CD4-positive, alpha-beta T cell treated with Interferon gamma for 1 hour (primary cell): ENCODE results near the gene TTC28.
"Not testable (repeated sequence)": the region's sequence is repeated elsewhere in the genome, so short reads cannot be mapped to it uniquely, and the experiment has no call there.

Experiments
- DNase-seq: peaks from one replicate; pipeline ENCODE4 v3.0.0-alpha.2; 2020

Gene TTC28

DNA sequence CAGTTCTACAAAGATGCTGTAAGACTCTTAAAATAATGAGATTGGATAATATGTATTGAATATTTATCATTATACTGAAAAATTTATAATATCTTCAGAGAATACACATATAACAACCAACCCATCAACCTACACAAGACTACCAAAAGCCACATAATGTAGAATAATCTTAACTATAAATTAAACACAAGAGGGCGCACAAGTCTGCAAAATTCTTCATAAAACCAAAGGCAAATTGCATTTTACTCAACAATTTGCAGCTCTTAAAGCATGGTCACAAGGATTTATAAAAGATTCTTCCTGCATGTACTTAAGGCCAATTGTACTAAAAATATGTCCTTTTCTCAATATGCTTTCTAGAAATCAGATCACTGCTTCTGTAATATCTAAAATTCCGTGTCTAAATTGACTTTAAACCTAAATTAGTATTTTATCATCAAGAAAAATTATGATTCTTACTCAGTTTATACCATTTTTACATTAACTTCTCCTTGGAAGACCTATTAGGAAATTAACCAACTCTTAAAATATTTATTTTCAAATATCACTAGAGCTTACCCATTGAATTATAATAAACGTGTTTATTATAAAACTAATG lies 79.0 kb downstream of the TTC28 start:
- no peak for DNase-seq

- DNase-seq = no peak
Observed at GRCh38 chr22:28599693-28600092, 79.9 kb downstream of the TTC28 start.

- no peak for DNase-seq
Observed at GRCh38 chr22:28597665-28598064, 82.0 kb downstream of the TTC28 start.

GRCh38 chr22:28594797-28595462 lies 84.7 kb downstream of the TTC28 start:
- DNase-seq = no peak

GRCh38 chr22:28594076-28594796 lies 85.4 kb downstream of the TTC28 start:
- DNase-seq = no peak

GRCh38 chr22:28593299-28593698 lies 86.3 kb downstream of the TTC28 start:
- no peak for DNase-seq

- DNase-seq = no peak
Observed at GRCh38 chr22:28589102-28589750, 90.4 kb downstream of the TTC28 start.

DNA sequence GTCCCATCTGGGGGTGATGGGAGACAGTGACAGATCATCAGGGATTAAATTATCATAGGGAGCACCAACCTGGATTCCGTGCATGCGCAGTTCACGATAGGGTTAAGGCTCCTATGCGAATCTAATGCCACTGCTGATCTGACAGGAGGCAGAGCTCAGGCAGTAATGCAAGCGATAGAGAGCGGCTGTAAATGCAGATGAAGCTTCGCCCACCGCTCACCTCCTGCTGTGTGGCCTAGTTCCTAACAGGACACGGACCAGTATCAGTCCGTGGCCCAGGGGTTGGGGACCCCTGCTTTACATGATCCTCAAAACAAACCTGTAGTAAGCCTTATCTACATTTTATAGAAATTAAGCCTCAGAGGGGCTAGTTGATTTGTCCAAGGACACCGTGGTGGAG lies 94.3 kb downstream of the TTC28 start:
- DNase-seq = no peak

- no peak for DNase-seq
Observed at GRCh38 chr22:28582806-28583205, 96.8 kb downstream of the TTC28 start.

DNA sequence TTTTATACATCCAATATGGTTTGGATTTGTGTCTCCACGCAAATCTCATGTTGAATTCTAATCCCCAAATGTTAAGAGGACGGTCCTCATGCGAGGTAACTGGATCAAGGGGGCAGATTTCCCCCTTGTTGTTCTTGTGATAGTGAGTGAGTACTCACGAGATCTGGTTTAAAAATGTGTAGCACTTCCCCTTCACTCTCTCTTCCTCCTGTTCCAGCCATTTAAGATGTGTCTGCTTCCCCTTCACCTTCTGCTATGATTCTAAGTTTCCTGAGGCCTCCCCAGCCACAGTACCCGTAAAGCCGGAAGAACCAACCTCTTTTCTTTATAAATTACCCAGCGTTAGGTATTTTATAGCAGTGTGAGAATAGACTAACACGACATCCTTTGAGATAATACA lies 98.6 kb downstream of the TTC28 start:
- DNase-seq = no peak

- no peak for DNase-seq
Observed at GRCh38 chr22:28576162-28576561, 103.5 kb downstream of the TTC28 start.

DNA sequence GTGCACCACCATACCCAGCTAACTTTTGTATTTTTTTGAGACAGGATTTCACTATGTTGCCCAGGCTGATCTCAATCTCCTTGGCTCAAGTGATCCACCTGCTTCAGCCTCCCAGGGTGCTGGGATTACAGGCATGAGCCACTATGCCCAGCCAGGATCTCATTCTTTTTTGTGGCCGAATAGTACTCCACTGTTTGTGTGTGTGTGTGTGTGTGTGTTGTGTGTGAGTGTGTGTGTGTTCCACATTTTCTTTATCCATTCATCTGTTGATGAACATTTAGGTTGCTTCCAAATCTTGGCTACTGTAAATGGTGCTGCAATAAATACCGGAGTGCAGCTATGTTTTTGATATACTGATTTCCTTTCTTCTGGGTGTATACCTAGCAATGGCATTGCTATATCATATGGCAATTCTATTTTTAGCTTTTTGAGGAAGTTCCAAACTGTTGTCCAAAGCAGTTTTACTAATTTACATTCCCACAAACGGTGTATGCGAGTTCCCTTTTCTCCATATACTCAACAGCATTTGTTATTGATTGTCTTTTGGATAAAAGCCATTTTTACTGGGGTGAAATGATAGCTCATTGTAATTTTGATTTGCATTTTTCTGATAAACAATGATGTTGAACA lies 105.4 kb downstream of the TTC28 start:
- no peak for DNase-seq

DNA sequence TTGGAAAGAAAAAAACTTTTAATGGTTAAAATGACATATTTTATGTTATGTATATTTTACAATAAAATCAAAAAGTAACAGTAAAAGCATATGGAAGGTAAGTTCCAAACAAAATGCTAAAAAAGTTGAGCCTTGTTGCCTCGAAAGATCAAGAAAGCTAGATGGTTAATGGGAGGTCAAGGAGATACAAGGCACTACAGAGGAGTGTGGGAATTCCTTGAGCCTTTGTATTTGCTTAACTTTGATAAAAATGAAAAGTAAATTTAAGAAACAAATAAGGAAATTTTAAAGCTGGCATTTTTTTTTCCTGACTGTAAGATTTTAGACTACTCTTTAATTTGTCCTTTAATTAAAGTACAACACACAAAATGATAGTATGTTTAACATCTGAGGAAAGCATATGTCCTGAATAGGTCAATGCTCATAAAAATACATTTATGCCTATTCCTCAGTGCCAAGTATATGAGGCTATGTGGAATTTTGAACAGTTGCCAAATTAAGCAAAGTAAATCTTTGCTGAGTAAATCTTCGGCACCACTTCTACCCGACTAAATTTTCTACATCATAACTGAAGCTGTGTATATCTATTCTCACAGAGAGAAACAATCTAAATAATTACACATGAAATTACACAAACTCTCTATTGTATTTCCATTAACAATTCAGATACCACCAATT lies 108.8 kb downstream of the TTC28 start:
- DNase-seq = no peak

DNA sequence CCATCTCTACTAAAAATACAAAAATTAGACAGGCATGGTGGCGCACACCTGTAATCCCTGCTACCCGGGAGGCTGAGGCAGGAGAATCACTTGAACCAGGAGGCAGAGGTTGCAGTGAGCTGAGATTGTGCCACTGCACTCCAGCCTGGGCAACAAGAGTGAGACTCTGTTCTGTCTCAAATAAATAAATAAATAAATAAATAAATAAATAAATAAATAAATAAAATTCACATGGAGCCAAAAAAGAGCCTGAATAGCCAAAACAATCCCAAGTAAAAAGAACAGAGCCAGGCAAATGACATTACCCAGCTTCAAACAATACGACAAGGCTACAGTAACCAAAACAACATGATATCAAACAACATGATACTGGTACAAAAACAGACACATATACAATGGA lies 110.7 kb downstream of the TTC28 start:
- not testable (repeated sequence) for DNase-seq

- DNase-seq = no peak
Observed at GRCh38 chr22:28568099-28568498, 111.5 kb downstream of the TTC28 start.

DNA sequence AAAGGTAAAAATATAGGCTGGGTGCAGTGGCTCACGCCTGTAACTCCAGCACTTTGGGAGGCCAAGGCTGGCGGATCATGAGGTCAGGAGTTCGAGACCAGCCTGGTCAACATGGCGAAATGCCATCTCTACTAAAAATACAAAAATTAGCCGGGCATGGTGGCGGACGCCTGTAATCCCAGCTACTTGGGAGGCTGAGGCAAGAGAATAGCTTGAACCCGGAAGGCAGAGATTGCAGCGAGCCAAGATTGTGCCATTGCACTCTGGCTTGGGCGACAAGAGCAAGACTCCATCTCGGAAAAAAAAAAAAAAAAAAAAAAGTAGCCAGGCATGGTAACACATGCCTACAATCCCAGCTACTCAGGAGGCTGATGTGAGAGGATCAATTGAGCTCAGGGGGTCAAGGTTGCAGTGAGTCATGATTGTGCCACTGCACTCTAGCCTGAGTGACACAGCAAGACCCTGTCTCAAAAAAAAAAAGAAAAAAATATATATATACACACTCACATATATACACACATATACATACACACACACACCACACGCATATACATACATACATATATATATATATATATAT lies 112.6 kb downstream of the TTC28 start:
- not testable (repeated sequence) for DNase-seq

- no peak for DNase-seq
Observed at GRCh38 chr22:28563636-28564035, 116.0 kb downstream of the TTC28 start.

- no peak for DNase-seq
Observed at GRCh38 chr22:28562324-28562723, 117.3 kb downstream of the TTC28 start.

GRCh38 chr22:28560743-28561101 lies 118.9 kb downstream of the TTC28 start:
- not testable (repeated sequence) for DNase-seq

- DNase-seq = no peak
Observed at GRCh38 chr22:28560046-28560742, 119.4 kb downstream of the TTC28 start.

- no peak for DNase-seq
Observed at GRCh38 chr22:28557184-28557583, 122.5 kb downstream of the TTC28 start.
